AG09319 (cell line): Measurements from ENCODE around the gene REN.

Experiments
- DNase-seq: peaks from one replicate; pipeline ENCODE4 v3.0.0-alpha.2; 2010; ENCODE audit warnings: low read depth; ENCODE audit errors: extremely low read depth
- TF ChIP-seq, protein P1 (sequence below): IDR thresholded peaks from 2 replicates; pipeline ENCODE4 v1.5.1; 2011; ENCODE audit warnings: low read depth, mild to moderate bottlenecking, inconsistent platforms, low read length, moderate library complexity

Gene REN

DNA sequence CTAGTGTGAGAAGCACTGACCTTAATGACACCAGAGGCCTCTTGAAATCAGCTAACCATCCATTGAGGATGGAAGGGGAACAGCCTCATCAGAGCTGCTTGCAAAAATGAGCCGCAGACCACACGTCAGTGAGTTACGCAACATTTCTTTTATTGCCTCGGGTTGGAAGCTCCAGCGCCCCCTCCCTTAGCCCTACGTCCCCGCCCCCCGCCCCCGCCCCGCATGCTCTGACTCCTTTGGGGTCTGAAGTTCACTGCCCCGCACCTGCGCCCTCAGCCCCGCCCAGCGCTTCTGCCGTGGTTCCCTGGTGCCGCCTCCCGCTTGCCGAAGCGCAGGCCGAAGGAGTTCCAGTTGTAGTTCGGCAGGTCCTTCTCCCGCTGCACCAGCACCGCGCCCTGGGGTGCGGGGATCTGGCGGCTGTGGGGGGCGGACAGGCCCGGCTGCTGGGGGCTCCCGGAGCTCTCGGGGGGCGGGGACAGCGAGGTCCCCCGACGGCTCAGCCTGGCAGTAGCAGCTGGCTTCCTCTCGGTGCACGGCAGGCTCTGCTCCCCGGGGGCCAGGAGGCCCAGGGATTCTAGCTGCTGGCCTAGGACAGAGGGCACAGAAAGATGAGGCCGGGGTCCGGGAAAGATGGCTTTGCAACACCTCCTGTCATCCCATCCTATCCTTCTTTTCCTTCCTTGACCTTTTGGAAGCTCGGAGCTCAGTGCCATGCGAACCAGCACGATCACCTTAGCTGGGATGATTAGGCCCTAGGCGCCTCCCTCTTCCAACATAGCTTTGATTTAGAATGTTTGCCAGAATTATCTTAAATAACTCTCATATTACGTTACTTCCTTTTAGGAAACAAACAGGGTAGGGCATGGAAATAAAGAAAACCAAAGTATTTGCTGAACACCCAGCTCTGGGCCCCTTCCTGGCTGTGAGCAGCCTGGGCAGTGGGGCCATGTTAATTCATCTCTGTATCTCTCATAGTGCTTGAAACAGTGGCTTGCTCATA is 24.4 kb upstream of the REN start:
- TF ChIP-seq, protein P1, sequence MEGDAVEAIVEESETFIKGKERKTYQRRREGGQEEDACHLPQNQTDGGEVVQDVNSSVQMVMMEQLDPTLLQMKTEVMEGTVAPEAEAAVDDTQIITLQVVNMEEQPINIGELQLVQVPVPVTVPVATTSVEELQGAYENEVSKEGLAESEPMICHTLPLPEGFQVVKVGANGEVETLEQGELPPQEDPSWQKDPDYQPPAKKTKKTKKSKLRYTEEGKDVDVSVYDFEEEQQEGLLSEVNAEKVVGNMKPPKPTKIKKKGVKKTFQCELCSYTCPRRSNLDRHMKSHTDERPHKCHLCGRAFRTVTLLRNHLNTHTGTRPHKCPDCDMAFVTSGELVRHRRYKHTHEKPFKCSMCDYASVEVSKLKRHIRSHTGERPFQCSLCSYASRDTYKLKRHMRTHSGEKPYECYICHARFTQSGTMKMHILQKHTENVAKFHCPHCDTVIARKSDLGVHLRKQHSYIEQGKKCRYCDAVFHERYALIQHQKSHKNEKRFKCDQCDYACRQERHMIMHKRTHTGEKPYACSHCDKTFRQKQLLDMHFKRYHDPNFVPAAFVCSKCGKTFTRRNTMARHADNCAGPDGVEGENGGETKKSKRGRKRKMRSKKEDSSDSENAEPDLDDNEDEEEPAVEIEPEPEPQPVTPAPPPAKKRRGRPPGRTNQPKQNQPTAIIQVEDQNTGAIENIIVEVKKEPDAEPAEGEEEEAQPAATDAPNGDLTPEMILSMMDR = no peak
- DNase-seq = no peak

DNA sequence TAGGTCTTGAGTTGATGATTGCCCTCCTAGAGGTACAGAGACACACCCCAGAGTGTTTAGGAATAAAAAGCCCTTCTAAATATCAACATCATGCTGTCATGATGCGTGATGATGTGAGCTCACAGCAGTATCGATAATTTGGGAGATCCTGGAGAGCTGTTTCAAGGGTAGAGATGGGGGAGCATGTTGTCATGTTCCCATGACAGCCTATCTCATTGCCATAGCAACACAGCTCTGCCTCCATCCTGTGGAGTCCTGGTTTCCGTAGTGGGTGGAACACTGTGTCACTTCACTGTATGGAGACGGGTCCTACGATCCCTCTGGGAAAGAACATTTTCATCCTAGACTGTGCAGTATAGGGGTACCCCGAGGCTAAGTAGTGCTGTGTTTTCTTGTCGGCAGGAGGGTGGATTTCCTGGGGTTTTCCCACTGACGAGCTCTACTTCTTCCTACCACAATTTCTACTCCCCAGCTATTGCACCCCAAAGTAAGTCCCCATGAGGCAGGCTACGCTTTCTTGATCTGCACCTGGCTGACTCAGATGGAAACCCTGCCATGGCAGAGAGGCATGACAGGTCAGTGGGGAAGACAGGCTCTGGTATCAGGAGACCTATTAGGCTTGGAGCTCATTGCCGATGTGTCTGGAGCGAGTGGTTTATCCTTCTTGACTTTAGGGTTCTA is 23.0 kb upstream of the REN start:
- TF ChIP-seq, protein P1 = no peak
- DNase-seq = no peak

DNA sequence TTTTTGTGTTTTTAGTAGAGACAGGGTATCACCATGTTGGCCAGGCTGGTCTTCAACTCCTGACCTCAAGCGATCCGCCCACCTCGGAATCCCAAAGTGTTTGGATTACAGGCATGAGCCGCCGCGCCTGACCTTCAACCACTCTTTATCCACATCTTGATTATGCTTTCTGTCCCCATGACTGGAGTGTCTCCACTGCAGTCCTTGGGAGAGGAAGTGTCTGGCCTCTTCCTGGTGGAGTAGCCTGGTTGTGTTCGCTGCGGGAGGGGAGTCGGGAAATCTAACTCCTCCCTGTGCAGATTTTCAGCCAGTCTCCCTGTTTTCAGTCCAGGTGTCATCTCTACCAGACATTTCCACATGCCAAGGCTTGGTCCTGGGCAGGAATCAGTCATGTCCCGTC is 20.5 kb upstream of the REN start:
- TF ChIP-seq, protein P1 = no peak
- DNase-seq = no peak

DNA sequence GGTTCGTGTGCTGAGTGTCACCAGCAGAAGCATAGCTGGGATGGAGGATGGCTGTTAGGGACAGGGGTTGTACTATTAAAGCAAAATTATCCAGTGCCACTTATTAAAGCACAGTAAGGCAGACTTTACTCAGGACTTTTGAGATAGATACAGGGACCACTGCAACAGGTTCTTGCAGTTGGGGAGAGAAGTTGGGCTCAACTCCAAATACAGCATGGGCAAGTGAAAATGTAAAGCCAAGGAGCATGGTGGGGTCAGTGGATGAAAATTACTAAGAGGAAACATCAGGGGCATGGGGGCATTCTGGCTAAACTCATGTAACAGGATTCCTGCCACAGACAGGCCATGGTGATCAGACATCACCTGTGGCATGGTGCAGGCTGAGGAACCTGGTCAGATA is 15.0 kb upstream of the REN start:
- TF ChIP-seq, protein P1 = no peak
- DNase-seq = no peak

DNA sequence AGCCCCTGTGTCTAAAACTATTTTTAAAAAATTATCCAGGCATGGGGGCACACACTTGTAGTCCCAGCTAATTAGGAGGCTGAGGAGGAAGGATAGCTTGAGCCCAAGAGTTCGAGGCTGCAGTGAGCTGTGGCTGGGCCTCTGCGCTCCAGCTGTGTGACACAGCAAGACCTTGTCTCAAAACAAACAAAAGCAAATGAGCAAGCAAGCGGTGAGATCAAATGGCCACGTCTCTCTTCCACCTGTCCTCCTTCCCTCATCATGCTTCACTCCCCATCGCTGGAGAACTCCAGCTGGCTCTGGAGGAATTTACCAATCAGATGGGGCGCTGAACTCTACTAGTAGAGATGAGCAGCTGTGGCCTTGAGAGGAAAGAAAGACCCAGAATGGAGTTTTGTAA is 14.0 kb upstream of the REN start:
- no peak for DNase-seq
- TF ChIP-seq, protein P1 = no peak

DNA sequence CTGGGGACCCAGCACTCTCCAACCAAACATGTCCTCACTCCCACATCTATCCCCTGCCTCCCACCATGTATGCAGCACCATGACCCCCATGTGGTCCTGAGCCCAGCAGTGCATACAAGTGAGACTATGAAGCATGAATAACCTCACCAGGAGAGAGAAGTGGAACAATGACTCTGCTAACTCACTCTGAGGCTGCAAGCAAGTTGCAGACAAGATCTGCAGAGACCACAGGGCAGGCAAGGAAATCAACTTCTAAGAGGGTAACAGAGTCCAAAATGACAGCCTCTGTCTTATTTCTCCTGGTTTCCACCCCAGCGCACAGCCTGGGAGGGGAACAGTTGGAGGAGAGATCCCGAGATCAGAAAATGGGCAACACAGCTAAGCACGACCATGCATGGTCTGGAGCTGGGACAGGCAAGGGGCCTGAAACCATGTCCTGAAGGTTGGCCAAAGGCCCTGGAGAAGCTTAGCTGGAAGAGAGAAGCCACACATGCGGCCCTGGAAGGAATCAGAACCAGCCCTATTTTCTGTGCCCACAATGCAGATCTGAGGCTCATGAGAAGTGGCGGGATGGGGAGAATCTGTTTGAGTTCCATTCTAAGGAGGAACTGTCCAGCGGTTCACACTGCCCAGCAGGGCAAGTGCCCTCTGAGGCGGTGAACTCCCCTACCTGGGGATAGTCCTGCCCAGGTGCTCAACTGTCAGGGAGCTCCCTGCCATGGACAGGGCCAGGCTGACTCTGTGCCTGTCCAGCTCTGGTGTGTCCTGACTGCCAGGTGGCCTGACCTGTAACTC is 12.5 kb upstream of the REN start:
- DNase-seq = no peak
- TF ChIP-seq, protein P1 = no peak
